Spleen (tissue), 7 donors: ENCODE results near the gene ARFIP1.
"Not testable (repeated sequence)": the region's sequence is repeated elsewhere in the genome, so short reads cannot be mapped to it uniquely, and the experiment has no call there.

Experiments used
- CTCF ChIP-seq, 11 experiments: fragments of 200-600 bp in 7 of 11; fragments of 450-650 bp in 4 of 11; sonication (generic) in 4 of 11; IDR thresholded peaks in 8 of 11; conservative IDR thresholded peaks in 3 of 11; 1 replicate in 7 of 11; 2 replicates in 4 of 11; pipeline versions ENCODE4 v1.4.0 to v1.8.0; 2016 to 2021; ENCODE audit warnings: antibody characterized with exemption in 11 of 11, inconsistent platforms in 4 of 11, mild to moderate bottlenecking in 1 of 11
- POLR2A ChIP-seq, 3 donors: fragments of 450-650 bp; IDR thresholded peaks; one replicate each; pipeline ENCODE4 v1.5.1; 2017; ENCODE audit warnings: antibody characterized with exemption in 3 of 3, mild to moderate bottlenecking in 1 of 3
- donor health status: DM: no; HTN: no; CAD: no; lungs with moderate emphysema.
- donor health status: DM: no; HTN: no; CAD: no.
- donor health status: DM: no; HTN: no; CAD: no.

GRCh38 chr4:152898133-152898532 is 118.4 kb downstream of the ARFIP1 start:
- TF ChIP-seq CTCF (IDR thresholded peaks at IDR 0.05 in 8 of 11, conservative IDR thresholded peaks at IDR 0.05 in 3 of 11); POLR2A (IDR thresholded peaks at IDR 0.05): not testable (repeated sequence)
